ENCODE results near the gene PLEKHD1.
A peak's percentile ranks its signal among the peaks of the same experiment; 100 is the strongest.

Gene PLEKHD1

GRCh38 chr14:69547701-69548348 is 63.3 kb downstream of the PLEKHD1 start:
- TF ChIP-seq CTCF (IDR thresholded peaks at IDR 0.05), result no peak
- peak overlapping the region; percentile 44 for H3K4me3 ChIP-seq
- no peak for DNase-seq (ENCODE audit: low spot score)

GRCh38 chr14:69548566-69548965 is 64.0 kb downstream of the PLEKHD1 start:
- Histone ChIP-seq H3K27ac (no peak overlapping the region), H3K4me3 (no peak overlapping the region)
- no peak for DNase-seq (ENCODE audit: low spot score)
- no peak for TF ChIP-seq CTCF (IDR thresholded peaks at IDR 0.05)

More at GRCh38 chr14:69547701-69548348, 63.3 kb downstream of the PLEKHD1 start:
- H3K27ac ChIP-seq, result no peak overlapping the region

- DNase-seq (ENCODE audit: low spot score), result no peak
- H3K4me3 ChIP-seq, result no peak overlapping the region
- TF ChIP-seq CTCF (IDR thresholded peaks at IDR 0.05), result no peak
- no peak overlapping the region for H3K27ac ChIP-seq
Observed at GRCh38 chr14:69551511-69551910, 67.0 kb downstream of the PLEKHD1 start.

- no peak overlapping the region for H3K4me3 ChIP-seq
- DNase-seq (ENCODE audit: low spot score), result no peak
- TF ChIP-seq CTCF (IDR thresholded peaks at IDR 0.05), result no peak
- no peak overlapping the region for H3K27ac ChIP-seq
Observed at GRCh38 chr14:69553252-69553651, 68.7 kb downstream of the PLEKHD1 start.

GRCh38 chr14:69554500-69554899 is 70.0 kb downstream of the PLEKHD1 start:
- DNase-seq (ENCODE audit: low spot score), result no peak
- Histone ChIP-seq H3K4me3 (no peak overlapping the region), H3K27ac (no peak overlapping the region)
- TF ChIP-seq CTCF (IDR thresholded peaks at IDR 0.05), result no peak

GRCh38 chr14:69558774-69559173 is 74.2 kb downstream of the PLEKHD1 start:
- TF ChIP-seq CTCF (IDR thresholded peaks at IDR 0.05), result no peak
- no peak overlapping the region for H3K27ac ChIP-seq
- H3K4me3 ChIP-seq, result no peak overlapping the region
- no peak for DNase-seq (ENCODE audit: low spot score)

- Histone ChIP-seq H3K27ac (no peak overlapping the region), H3K4me3 (no peak overlapping the region)
- no peak for TF ChIP-seq CTCF (IDR thresholded peaks at IDR 0.05)
- DNase-seq (ENCODE audit: low spot score), result no peak
Observed at GRCh38 chr14:69559581-69560011, 75.1 kb downstream of the PLEKHD1 start.

All from coronary artery (tissue), 2 donors.